Transverse colon (tissue), 4 donors: ENCODE results near the gene HSBP1.

Experiments
- CTCF ChIP-seq, 5 experiments: fragments of 200-600 bp in 3 of 5; fragments of 450-650 bp in 2 of 5; sonication (generic) in 3 of 5; IDR thresholded peaks; 1 replicate in 2 of 5; 2 replicates in 3 of 5; pipeline ENCODE4 v1.5.1; 2016 to 2017; ENCODE audit warnings: antibody characterized with exemption in 5 of 5, inconsistent platforms in 3 of 5, mild to moderate bottlenecking in 2 of 5, moderate library complexity in 1 of 5
- EP300 ChIP-seq: sonication (generic); formaldehyde crosslinking; IDR thresholded peaks from one replicate; pipeline ENCODE4 v1.6.1; 2017; ENCODE audit warnings: antibody characterized with exemption, low read depth
- POLR2A ChIP-seq: fragments of 450-650 bp; IDR thresholded peaks from one replicate; pipeline ENCODE4 v1.6.1; 2016; ENCODE audit warnings: antibody characterized with exemption, mild to moderate bottlenecking, moderate library complexity
- POLR2AphosphoS5 ChIP-seq, 3 donors: sonication (generic); formaldehyde crosslinking; IDR thresholded peaks; one replicate each; pipeline ENCODE4 v1.6.1; 2016; ENCODE audit warnings: antibody characterized with exemption in 3 of 3

DNA sequence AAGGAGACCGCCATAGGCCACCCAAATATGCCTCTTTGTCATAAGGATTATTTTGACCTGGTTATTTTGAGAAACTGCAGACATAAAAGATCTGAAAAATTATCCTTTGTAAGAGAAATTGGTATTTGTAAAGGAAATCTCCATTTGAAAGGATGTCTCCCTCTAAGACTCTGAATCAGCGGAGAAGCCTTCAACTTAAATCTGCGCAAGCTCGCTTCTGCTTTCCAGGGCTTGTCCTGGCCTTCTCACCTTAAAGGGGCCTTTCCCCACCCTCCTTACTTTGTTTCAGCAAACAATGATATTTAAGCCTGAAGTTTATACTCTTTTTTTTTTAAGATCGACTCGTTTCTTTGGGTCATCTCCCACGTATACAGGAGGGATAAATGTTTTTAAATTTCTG is 34.5 kb downstream of the HSBP1 start:
- TF ChIP-seq POLR2A (no peak), CTCF (IDR thresholded peaks at IDR 0.05) (no peak), EP300 (no peak), POLR2AphosphoS5 (IDR thresholded peaks at IDR 0.05) (no peak)
